Colonic mucosa (tissue), 4 donors: ENCODE results near the gene OGFR. TPM values are rescaled to one million over a fixed set of nuclear protein-coding genes. Genes with fewer than 3 reads are reported as not detected.

Experiments
- DNase-seq: peaks from one replicate; pipeline ENCODE4 v3.0.0-alpha.2; 2020
- H3K27ac ChIP-seq: fragments of 200-600 bp; one replicate; pipeline ENCODE4 v1.8.0; 2021
- H3K27me3 ChIP-seq: fragments of 200-600 bp; one replicate; pipeline ENCODE4 v1.8.0; 2021
- H3K36me3 ChIP-seq: fragments of 200-600 bp; one replicate; pipeline ENCODE4 v1.8.0; 2021
- H3K4me1 ChIP-seq: fragments of 200-600 bp; one replicate; pipeline ENCODE4 v1.8.0; 2021; ENCODE audit warnings: mild to moderate bottlenecking
- H3K4me3 ChIP-seq: fragments of 200-600 bp; one replicate; pipeline ENCODE4 v1.8.0; 2021
- H3K9ac ChIP-seq, 2 donors: one replicate each; pipeline ENCODE4 v1.7.0; 2013; ENCODE audit warnings: control low read depth in 2 of 2, low read depth in 2 of 2, low read length in 2 of 2
- H3K9me3 ChIP-seq: fragments of 200-600 bp; one replicate; pipeline ENCODE4 v1.8.0; 2021
- intact Hi-C: fragments of 100-400 bp; cut with DNase I; formaldehyde crosslinking; loops from one replicate; pipeline ENCODE4 v1.14.1; 2022
- total RNA-seq, 2 donors: library from RNA; stranded (reverse); fragmentation: NEBNext Ultra II Directional in 1 of 2; extraction: Animal tissue kit (Norgen Biotek cat#: 25700) in 1 of 2; gene quantifications; one replicate each; pipeline ENCODE4 v1.2.1, GENCODE V29; 2021
- TF ChIP-seq, protein P1 (sequence below): fragments of 200-600 bp; IDR thresholded peaks from one replicate; pipeline ENCODE4 v1.8.0; 2022; ENCODE audit warnings: antibody characterized with exemption, mild to moderate bottlenecking
- donor health status: healthy.
- donor health status: DM: no; HTN: no; CAD: no.
- donor health status: DM: no; HTN: no; CAD: no.

Gene OGFR
- total RNA-seq, 2 donors from 2014 or later: 36.3 to 36.8 TPM

GRCh38 chr20:62861726-62862336, 57.2 kb downstream of the OGFR start, which contains the start of gene TCFL5:
TSS of gene TCFL5 (minus strand) at chr20:62861822. CDS start at chr20:62861670, 152 bp downstream.
- Histone ChIP-seq H3K4me3 (peak within 1 kb of the TSS; percentile 22), H3K27me3 (peaks cover 3% of the 10 kb centered on the region), H3K9me3 (no peaks in the 10 kb centered on the region), H3K4me1 (peaks cover 3% of the 10 kb centered on the region), H3K9ac (peak within 1 kb of the TSS in 1 of 2 donors; percentile 72), H3K36me3 (no peaks in the 10 kb centered on the region), H3K27ac (no peak within 1 kb of the TSS)
- TF ChIP-seq, protein P1, sequence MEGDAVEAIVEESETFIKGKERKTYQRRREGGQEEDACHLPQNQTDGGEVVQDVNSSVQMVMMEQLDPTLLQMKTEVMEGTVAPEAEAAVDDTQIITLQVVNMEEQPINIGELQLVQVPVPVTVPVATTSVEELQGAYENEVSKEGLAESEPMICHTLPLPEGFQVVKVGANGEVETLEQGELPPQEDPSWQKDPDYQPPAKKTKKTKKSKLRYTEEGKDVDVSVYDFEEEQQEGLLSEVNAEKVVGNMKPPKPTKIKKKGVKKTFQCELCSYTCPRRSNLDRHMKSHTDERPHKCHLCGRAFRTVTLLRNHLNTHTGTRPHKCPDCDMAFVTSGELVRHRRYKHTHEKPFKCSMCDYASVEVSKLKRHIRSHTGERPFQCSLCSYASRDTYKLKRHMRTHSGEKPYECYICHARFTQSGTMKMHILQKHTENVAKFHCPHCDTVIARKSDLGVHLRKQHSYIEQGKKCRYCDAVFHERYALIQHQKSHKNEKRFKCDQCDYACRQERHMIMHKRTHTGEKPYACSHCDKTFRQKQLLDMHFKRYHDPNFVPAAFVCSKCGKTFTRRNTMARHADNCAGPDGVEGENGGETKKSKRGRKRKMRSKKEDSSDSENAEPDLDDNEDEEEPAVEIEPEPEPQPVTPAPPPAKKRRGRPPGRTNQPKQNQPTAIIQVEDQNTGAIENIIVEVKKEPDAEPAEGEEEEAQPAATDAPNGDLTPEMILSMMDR: no peak
- DNase-seq: peak; percentile 93
- intact Hi-C loops: no loop called here

Other genes starting within 250 kb of the OGFR start
- gene SLCO4A1, start 162.3 kb upstream of the OGFR start, total RNA-seq: 10 to 100 TPM; 39.7 to 42.9 TPM
- gene NTSR1, start 96.0 kb upstream of the OGFR start, total RNA-seq: 1 to 10 TPM in 1 of 2 donors, under 1 TPM in 1; 0.05 to 2.9 TPM
- 10 to 100 TPM; 11.0 to 12.0 TPM for gene MRGBP, start 8.4 kb upstream of the OGFR start, total RNA-seq
- 1 to 10 TPM; 2.7 to 3.6 TPM for gene COL9A3, start 12.2 kb downstream of the OGFR start, total RNA-seq
- 1 to 10 TPM; 6.2 to 7.3 TPM for gene TCFL5, start 57.0 kb downstream of the OGFR start, total RNA-seq
- 10 to 100 TPM; 41.4 to 50.4 TPM for gene DIDO1, start 121.7 kb downstream of the OGFR start, total RNA-seq
- gene GID8, start 133.3 kb downstream of the OGFR start, total RNA-seq: 10 to 100 TPM; 37.3 to 40.4 TPM
- 10 to 100 TPM; 23.1 to 54.7 TPM for gene SLC17A9, start 147.9 kb downstream of the OGFR start, total RNA-seq
- not detected for gene BHLHE23, start 202.1 kb downstream of the OGFR start, total RNA-seq